Gastroesophageal sphincter (tissue), 3 donors: ENCODE data around the gene ZNF771.

Experiments
- EP300 ChIP-seq: sonication (generic); formaldehyde crosslinking; IDR thresholded peaks from one replicate; pipeline ENCODE4 v1.6.1; 2017; ENCODE audit warnings: antibody characterized with exemption, mild to moderate bottlenecking
- POLR2A ChIP-seq, 2 donors: fragments of 450-650 bp; IDR thresholded peaks; one replicate each; pipeline ENCODE4 v1.6.1; 2017; ENCODE audit warnings: antibody characterized with exemption in 2 of 2, mild to moderate bottlenecking in 2 of 2, moderate library complexity in 1 of 2
- POLR2AphosphoS5 ChIP-seq: sonication (generic); formaldehyde crosslinking; IDR thresholded peaks from one replicate; pipeline ENCODE4 v1.6.1; 2017; ENCODE audit warnings: antibody characterized with exemption
- TF ChIP-seq, protein P1 (sequence below), 4 experiments: fragments of 200-600 bp in 2 of 4; fragments of 450-650 bp in 2 of 4; sonication (generic) in 1 of 4; IDR thresholded peaks; one replicate each; pipeline ENCODE4 v1.5.1; 2017 to 2019; ENCODE audit warnings: antibody characterized with exemption in 4 of 4, mild to moderate bottlenecking in 2 of 4, moderate library complexity in 2 of 4

DNA sequence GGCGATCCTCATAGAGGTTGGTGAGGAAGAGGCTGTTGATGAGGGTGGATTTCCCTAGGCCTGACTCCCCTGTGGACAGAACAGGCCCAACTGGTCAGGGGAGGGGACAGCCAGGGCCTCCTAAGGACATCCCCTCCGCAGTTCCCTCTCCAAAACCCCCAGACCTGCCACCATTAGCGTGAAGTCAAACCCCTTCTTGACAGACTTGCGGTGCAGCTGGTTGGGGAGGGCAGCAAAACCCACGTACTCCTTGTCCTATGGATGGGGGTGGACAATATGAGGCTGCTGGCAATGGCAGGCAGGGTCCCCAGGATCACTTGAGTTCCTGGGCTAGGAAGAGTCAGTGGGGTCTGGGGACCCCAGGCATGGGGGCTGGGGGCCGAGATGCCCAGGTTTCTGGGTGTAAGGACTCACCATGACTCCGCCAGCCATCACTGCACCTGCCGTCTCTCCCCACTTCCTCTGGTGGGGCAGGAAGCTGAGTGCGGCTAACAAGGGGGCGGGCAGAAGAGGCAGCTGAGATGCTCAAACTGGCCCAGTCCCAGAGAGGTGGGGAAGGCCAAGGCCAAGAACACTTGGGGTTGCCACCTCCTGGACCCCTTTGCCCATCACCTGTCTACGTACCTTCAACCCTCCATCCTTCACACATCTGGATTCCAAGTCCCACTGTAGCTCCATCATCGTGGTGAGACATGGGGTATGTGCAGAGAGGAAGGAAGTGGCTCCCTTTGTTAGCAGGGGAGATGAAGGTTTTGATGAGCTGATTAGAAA is 25.1 kb upstream of the ZNF771 start, which contains the start of gene SEPTIN1:
- TF ChIP-seq, protein P1, sequence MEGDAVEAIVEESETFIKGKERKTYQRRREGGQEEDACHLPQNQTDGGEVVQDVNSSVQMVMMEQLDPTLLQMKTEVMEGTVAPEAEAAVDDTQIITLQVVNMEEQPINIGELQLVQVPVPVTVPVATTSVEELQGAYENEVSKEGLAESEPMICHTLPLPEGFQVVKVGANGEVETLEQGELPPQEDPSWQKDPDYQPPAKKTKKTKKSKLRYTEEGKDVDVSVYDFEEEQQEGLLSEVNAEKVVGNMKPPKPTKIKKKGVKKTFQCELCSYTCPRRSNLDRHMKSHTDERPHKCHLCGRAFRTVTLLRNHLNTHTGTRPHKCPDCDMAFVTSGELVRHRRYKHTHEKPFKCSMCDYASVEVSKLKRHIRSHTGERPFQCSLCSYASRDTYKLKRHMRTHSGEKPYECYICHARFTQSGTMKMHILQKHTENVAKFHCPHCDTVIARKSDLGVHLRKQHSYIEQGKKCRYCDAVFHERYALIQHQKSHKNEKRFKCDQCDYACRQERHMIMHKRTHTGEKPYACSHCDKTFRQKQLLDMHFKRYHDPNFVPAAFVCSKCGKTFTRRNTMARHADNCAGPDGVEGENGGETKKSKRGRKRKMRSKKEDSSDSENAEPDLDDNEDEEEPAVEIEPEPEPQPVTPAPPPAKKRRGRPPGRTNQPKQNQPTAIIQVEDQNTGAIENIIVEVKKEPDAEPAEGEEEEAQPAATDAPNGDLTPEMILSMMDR (IDR thresholded peaks at IDR 0.05): no peak
- TF ChIP-seq POLR2A (IDR thresholded peaks at IDR 0.05) (no peak), POLR2AphosphoS5 (no peak), EP300 (no peak)
